A549 (cell line): ENCODE measurements around the gene ABCG4. TPM values are rescaled to one million over a fixed set of nuclear protein-coding genes. Genes with fewer than 3 reads are reported as not detected.

Source experiments
- ATAC-seq, 2 experiments: fragments of 200-7000 bp in 1 of 2; fragments of >200 bp in 1 of 2; cut with Nextera tagmentation in 1 of 2; cut with Tn5 transposase in 1 of 2; 3 replicates each; pipeline versions ENCODE4 v1.8.0 to v1.9.1; 2018 to 2020; ENCODE audit warnings: mild to moderate bottlenecking in 1 of 2, moderate library complexity in 1 of 2
- CTCF ChIA-PET: fragments of 300-600 bp; sonication (Branson Sonifier 250); formaldehyde crosslinking; extraction: SDS; loops from one replicate; lab custom pipeline; 2021; ENCODE audit warnings: antibody characterized with exemption, inconsistent platforms; lab: Yijun Ruan, JAX
- POLR2A ChIA-PET: fragments of 350-600 bp; formaldehyde crosslinking; extraction: SDS; loops from one replicate; lab custom pipeline; 2021; ENCODE audit warnings: antibody characterized with exemption, inconsistent platforms; lab: Yijun Ruan, JAX
- DNase-seq, 2 experiments: peaks; one replicate each; pipeline versions ENCODE4 v3.0.0 to v3.0.0-alpha.2; 2011 to 2016; ENCODE audit warnings: low read depth in 1 of 2, low spot score in 1 of 2
- FAIRE-seq: peaks from 2 replicates; lab custom pipeline; 2011; peaks lifted over from hg19 to GRCh38; lab: Jason Lieb, UNC
- H3K27ac ChIP-seq, 2 experiments: fragments of >200 bp; sonication (Bioruptor Twin); formaldehyde crosslinking; 3 replicates each; pipeline ENCODE4 v1.5.1; 2016 to 2017
- H3K4me1 ChIP-seq: fragments of >200 bp; sonication (Bioruptor Twin); formaldehyde crosslinking; 3 replicates; pipeline ENCODE4 v1.6.1; 2016
- H3K4me2 ChIP-seq: fragments of >200 bp; sonication (Bioruptor Twin); formaldehyde crosslinking; 3 replicates; pipeline ENCODE4 v1.6.1; 2016
- H3K4me3 ChIP-seq: fragments of >200 bp; sonication (Bioruptor Twin); formaldehyde crosslinking; 3 replicates; pipeline ENCODE4 v1.5.1; 2016
- H3K9me3 ChIP-seq: fragments of >200 bp; sonication (Bioruptor Twin); formaldehyde crosslinking; 3 replicates; pipeline ENCODE4 v1.6.1; 2016
- BHLHE40 ChIP-seq: IDR thresholded peaks from 2 replicates; pipeline ENCODE4 v1.6.1; 2012; ENCODE audit warnings: low read depth, low read length, inconsistent platforms
- CEBPB ChIP-seq, 2 experiments: fragments of >200 bp in 1 of 2; sonication (Bioruptor Twin) in 1 of 2; formaldehyde crosslinking in 1 of 2; IDR thresholded peaks; 2 replicates each; pipeline ENCODE4 v1.6.1; 2012 to 2016
- CHD4 ChIP-seq: fragments of 200-600 bp; sonication (generic); IDR thresholded peaks from 2 replicates; pipeline ENCODE4 v1.6.1; 2016; ENCODE audit warnings: antibody characterized with exemption, mild to moderate bottlenecking, borderline replicate concordance
- EP300 ChIP-seq, 2 experiments: fragments of >200 bp; sonication (Bioruptor Twin); formaldehyde crosslinking; IDR thresholded peaks; 2 replicates in 1 of 2; 3 replicates in 1 of 2; pipeline ENCODE4 v1.6.1; 2016 to 2017
- GATA3 ChIP-seq: IDR thresholded peaks from 2 replicates; pipeline ENCODE4 v1.6.1; 2012; ENCODE audit warnings: borderline replicate concordance
- HEYL ChIP-seq: fragments of 250-450 bp; sonication (Bioruptor Pico); IDR thresholded peaks from 2 replicates; pipeline ENCODE4 v1.8.0; 2021; ENCODE audit warnings: mild to moderate bottlenecking, moderate library complexity
- JUN ChIP-seq, 2 experiments: fragments of >200 bp; sonication (Bioruptor Twin); formaldehyde crosslinking; IDR thresholded peaks; 2 replicates in 1 of 2; 3 replicates in 1 of 2; pipeline ENCODE4 v1.6.1; 2016 to 2017
- JUNB ChIP-seq: fragments of >200 bp; sonication (Bioruptor Twin); formaldehyde crosslinking; IDR thresholded peaks from 2 replicates; pipeline ENCODE4 v1.6.1; 2016
- KDM5A ChIP-seq: fragments of 200-600 bp; sonication (generic); IDR thresholded peaks from 2 replicates; pipeline ENCODE4 v1.6.1; 2016; ENCODE audit warnings: antibody characterized with exemption, mild to moderate bottlenecking
- MAFK ChIP-seq: fragments of 450-650 bp; IDR thresholded peaks from 2 replicates; pipeline ENCODE4 v1.6.1; 2014; ENCODE audit not compliant: partially characterized antibody
- MYC ChIP-seq: IDR thresholded peaks from 2 replicates; pipeline ENCODE4 v1.6.1; 2012; ENCODE audit warnings: mild to moderate bottlenecking, inconsistent platforms, low read length, improper control_type of control experiment, borderline replicate concordance
- NFE2L2 ChIP-seq: fragments of 150-350 bp; conservative IDR thresholded peaks from 2 replicates; pipeline ENCODE4 v1.6.1; 2014; ENCODE audit warnings: low read length
- NPAS2 ChIP-seq: fragments of 250-450 bp; sonication (Bioruptor Pico); IDR thresholded peaks from 2 replicates; pipeline ENCODE4 v1.8.0; 2022; ENCODE audit warnings: mild to moderate bottlenecking, moderate library complexity, borderline replicate concordance
- RAD21 ChIP-seq, 2 experiments: fragments of >200 bp in 1 of 2; sonication (Bioruptor Twin) in 1 of 2; formaldehyde crosslinking in 1 of 2; IDR thresholded peaks in 1 of 2; conservative IDR thresholded peaks in 1 of 2; 2 replicates in 1 of 2; 3 replicates in 1 of 2; pipeline ENCODE4 v1.6.1; 2012 to 2018; ENCODE audit warnings: inconsistent platforms in 1 of 2
- RCOR1 ChIP-seq: fragments of 150-350 bp; IDR thresholded peaks from 2 replicates; pipeline ENCODE4 v1.6.1; 2014; ENCODE audit warnings: antibody characterized with exemption, low read length, low read depth
- RNF2 ChIP-seq: fragments of 200-600 bp; sonication (generic); IDR thresholded peaks from 2 replicates; pipeline ENCODE4 v1.6.1; 2016; ENCODE audit warnings: low read depth, mild to moderate bottlenecking, antibody characterized with exemption, moderate library complexity, borderline replicate concordance
- SMC3 ChIP-seq: fragments of >200 bp; sonication (Bioruptor Twin); formaldehyde crosslinking; IDR thresholded peaks from 3 replicates; pipeline ENCODE4 v1.6.1; 2018; ENCODE audit warnings: inconsistent platforms
- SREBF2 ChIP-seq: fragments of 450-650 bp; IDR thresholded peaks from 2 replicates; pipeline ENCODE4 v1.6.1; 2014; ENCODE audit warnings: mild to moderate bottlenecking, moderate library complexity
- TP53 ChIP-seq: fragments of 250-450 bp; sonication (Bioruptor Pico); IDR thresholded peaks from 2 replicates; pipeline ENCODE4 v1.5.0; 2021; ENCODE audit warnings: mild to moderate bottlenecking, moderate library complexity
- ZC3H11A ChIP-seq: fragments of 450-650 bp; IDR thresholded peaks from 2 replicates; pipeline ENCODE4 v1.6.1; 2014; ENCODE audit warnings: antibody characterized with exemption, mild to moderate bottlenecking
- ZSCAN20 ChIP-seq: fragments of 250-450 bp; sonication (Bioruptor Pico); IDR thresholded peaks from 2 replicates; pipeline ENCODE4 v1.8.0; 2022; ENCODE audit warnings: mild to moderate bottlenecking, moderate library complexity
- WGBS: methylation state at CpG from one replicate; pipeline ENCODE4 v1.1.6; 2017; ENCODE audit errors: missing lambda C conversion rate; 5-methylcytosine and 5-hydroxymethylcytosine counted together
- polyA plus RNA-seq, 4 experiments: library from polyadenylated mRNA; depleted of rRNA in 3 of 4; stranded (reverse); fragments of >200 nt; fragmentation: RNase III in 1 of 4; extraction: RNeasy Plus Mini Kit Qiagen cat#74134 plus additional on column Dnase treatment in 1 of 4; gene quantifications; 2 replicates in 3 of 4; 3 replicates in 1 of 4; pipeline ENCODE4 v1.2.3, GENCODE V29; 2011 to 2017
- TF ChIP-seq, protein P1 (sequence below): IDR thresholded peaks from 2 replicates; pipeline ENCODE4 v1.6.1; 2012; ENCODE audit warnings: low read depth, borderline replicate concordance
- TF ChIP-seq, protein P2 (sequence below): IDR thresholded peaks from 2 replicates; pipeline ENCODE4 v1.6.1; 2012
- TF ChIP-seq, protein P3 (sequence below): IDR thresholded peaks from 2 replicates; pipeline ENCODE4 v1.6.1; 2012
- TF ChIP-seq, protein P4 (sequence below): fragments of >200 bp; sonication (Bioruptor Twin); formaldehyde crosslinking; IDR thresholded peaks from 3 replicates; pipeline ENCODE4 v1.5.1; 2016
- TF ChIP-seq, protein P5 (sequence below): fragments of 450-650 bp; IDR thresholded peaks from 2 replicates; pipeline ENCODE4 v1.6.1; 2014; ENCODE audit warnings: antibody characterized with exemption

ABCG4 gene
- polyA plus RNA-seq, 2 of the 4 experiments (the other 2 are of a cell fraction): 0.10 to 0.44 TPM

DNA sequence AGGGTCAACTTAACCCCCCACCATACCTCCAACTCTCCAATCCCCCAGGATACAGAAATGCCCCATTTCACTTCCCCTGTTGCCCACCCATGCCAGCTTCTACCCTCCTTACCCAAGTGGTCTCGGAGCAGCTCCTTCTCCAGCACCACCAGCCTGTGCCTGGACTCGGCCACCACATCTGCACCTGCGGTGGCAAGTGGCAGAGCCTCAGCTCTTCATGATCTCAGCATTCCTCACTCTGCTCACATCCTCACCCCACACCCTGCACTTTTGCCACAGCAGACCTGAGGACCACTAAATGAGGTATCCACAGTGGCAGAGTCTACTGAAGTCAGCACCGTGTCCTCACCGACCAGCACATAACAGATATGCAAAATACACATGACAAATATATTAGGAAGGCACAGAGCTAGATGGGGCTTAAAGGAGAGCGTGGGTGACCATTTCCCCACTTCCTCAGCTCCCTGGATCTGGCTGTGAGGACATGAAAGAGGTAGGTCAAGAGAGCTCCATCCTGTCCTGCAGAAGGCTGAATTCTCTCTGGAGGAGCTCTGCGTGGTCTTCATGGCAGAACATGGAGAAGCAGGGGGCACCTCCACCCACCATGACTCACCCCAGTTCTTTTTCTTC, 46.1 kb downstream of the ABCG4 start:
- Histone ChIP-seq H3K27ac (no peak overlapping the region), H3K4me2 (no peak overlapping the region), H3K4me3 (no peak overlapping the region), H3K9me3 (no peaks in the 10 kb centered on the region), H3K4me1 (no peaks in the 10 kb centered on the region; the same call in 2 of the 3 replicates)
- ChIA-PET CTCF (interaction anchor here (0.7 to 3.4 kb wide), 6 partner anchors 11 to 50 kb away, joined by 3 to 39 read pairs (median 5); partner anchors contain the start of genes ABCG4, CBL and NLRX1), POLR2A (no interaction called here)
- 59% methylated on average over 6 of the region's 7 CpGs for WGBS
- no peak for FAIRE-seq
- TF ChIP-seq JUN (IDR thresholded peaks at IDR 0.05) (no peak), ZSCAN20 (CRISPR knock-in tag) (no peak), EP300 (IDR thresholded peaks at IDR 0.05) (no peak), SMC3 (no peak), KDM5A (no peak), NPAS2 (CRISPR knock-in tag) (no peak), ZC3H11A (no peak), RNF2 (no peak)
- TF ChIP-seq, protein P1, sequence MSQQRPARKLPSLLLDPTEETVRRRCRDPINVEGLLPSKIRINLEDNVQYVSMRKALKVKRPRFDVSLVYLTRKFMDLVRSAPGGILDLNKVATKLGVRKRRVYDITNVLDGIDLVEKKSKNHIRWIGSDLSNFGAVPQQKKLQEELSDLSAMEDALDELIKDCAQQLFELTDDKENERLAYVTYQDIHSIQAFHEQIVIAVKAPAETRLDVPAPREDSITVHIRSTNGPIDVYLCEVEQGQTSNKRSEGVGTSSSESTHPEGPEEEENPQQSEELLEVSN: no peak
- no peak for ATAC-seq
- no peak for DNase-seq

DNA sequence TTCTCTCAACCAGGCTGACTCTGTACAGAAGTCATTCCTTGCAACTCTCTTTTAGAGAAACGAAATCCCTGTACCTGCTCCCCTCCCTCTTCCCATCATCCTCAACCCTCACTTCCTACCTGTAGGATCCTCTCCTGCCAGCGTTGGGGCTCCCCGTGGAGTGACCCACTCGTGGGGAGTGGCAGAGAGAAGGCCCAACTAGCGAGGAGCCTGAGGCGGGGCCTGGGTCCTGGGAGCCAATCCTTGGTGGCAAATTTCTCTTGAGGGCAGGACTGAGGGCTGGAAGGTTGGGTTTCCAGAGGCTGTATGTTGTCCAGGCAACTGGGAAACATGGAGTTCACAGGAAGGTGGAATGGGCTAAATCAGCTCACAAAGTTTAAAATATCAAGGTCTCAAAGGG, 46.8 kb downstream of the ABCG4 start:
- 20% methylated on average over 6 of the region's 6 CpGs for WGBS
- no peak overlapping the region for H3K4me3 ChIP-seq
- 0 out of 3 replicates have a peak overlapping the region, but pooled peaks have one; percentile 13 for H3K4me2 ChIP-seq
- peak; percentile 86 to 96 for ATAC-seq
- no peak overlapping the region for H3K27ac ChIP-seq
- no peaks in the 10 kb centered on the region for H3K9me3 ChIP-seq
- peak; percentile 50 to 63 for DNase-seq
- H3K4me1 ChIP-seq: no peaks in the 10 kb centered on the region; the same call in 2 of the 3 replicates
- ChIA-PET POLR2A (no interaction called here), CTCF (interaction anchor here (0.7 to 3.4 kb wide), 24 partner anchors 11 to 145 kb away, joined by 3 to 39 read pairs (median 5); partner anchors contain the start of genes ABCG4, C1QTNF5, C2CD2L and HINFP)
- FAIRE-seq: no peak
- TF ChIP-seq, protein P2, sequence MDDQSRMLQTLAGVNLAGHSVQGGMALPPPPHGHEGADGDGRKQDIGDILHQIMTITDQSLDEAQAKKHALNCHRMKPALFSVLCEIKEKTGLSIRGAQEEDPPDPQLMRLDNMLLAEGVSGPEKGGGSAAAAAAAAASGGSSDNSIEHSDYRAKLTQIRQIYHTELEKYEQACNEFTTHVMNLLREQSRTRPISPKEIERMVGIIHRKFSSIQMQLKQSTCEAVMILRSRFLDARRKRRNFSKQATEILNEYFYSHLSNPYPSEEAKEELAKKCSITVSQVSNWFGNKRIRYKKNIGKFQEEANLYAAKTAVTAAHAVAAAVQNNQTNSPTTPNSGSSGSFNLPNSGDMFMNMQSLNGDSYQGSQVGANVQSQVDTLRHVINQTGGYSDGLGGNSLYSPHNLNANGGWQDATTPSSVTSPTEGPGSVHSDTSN: peak; percentile 67; the same call in 1 of the 2 replicates
- TF ChIP-seq TP53 (CRISPR knock-in tag) (no peak), NPAS2 (CRISPR knock-in tag) (no peak)
- TF ChIP-seq, protein P3, sequence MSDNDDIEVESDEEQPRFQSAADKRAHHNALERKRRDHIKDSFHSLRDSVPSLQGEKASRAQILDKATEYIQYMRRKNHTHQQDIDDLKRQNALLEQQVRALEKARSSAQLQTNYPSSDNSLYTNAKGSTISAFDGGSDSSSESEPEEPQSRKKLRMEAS: no peak

DNA sequence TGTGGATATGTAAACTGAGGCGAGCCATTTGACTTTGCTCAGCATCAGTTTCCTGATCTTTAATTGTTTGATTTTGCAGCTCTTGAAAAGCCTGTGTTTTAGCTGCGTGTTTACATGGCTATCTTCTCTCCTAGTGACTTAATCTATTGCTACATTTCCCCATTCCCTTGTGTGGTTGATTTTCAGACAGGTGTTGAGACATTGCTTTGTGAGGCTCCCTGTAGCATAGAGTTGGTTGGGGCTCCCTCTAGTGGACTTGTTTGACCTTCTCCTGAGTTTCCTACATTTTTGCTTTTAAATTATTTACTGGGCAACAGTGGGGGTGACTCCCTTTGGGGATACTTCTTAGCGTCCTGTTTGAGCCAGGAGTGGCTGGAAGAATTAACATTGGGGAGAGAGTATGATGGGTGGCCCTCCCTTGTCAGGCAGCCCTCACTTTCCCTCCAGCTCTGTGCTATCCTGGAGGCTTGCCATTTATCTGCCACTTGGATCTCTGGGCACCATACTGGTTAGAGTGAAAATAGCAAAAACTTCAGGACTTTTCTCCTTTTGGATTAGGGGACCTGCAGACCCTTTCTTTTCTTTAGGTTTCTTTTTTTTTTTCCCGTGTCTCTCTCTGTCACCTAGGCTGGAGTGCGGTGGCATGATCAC, 48.1 kb downstream of the ABCG4 start:
- H3K4me1 ChIP-seq: no peaks in the 10 kb centered on the region
- peak; percentile 88 to 89 for ATAC-seq
- ChIA-PET CTCF (interaction anchor here (0.7 to 3.4 kb wide), 54 partner anchors 9 to 170 kb away, joined by 3 to 39 read pairs (median 4); partner anchors contain the start of genes ABCG4, C1QTNF5, C2CD2L and CBL), POLR2A (interaction anchor here (1.0 kb wide), 2 partner anchors 28 to 102 kb away, joined by 4 to 6 read pairs; partner anchors contain the start of gene NLRX1)
- no peak for FAIRE-seq
- peak; percentile 80 to 82 for DNase-seq
- H3K9me3 ChIP-seq: no peaks in the 10 kb centered on the region
- H3K4me2 ChIP-seq: no peak overlapping the region; the same call in 2 of the 3 replicates
- H3K4me3 ChIP-seq: no peak overlapping the region
- 38% methylated on average over 5 of the region's 5 CpGs for WGBS
- H3K27ac ChIP-seq: no peak overlapping the region
- TF ChIP-seq HEYL (CRISPR knock-in tag): no peak
- TF ChIP-seq SREBF2: no peak
- TF ChIP-seq CEBPB (IDR thresholded peaks at IDR 0.05): peak in 1 of 2 experiments; percentile 46; a peak in 3 of 4 replicates
- TF ChIP-seq, protein P2: no peak
- TF ChIP-seq KDM5A: no peak
- TF ChIP-seq CHD4: no peak
- TF ChIP-seq, protein P4, sequence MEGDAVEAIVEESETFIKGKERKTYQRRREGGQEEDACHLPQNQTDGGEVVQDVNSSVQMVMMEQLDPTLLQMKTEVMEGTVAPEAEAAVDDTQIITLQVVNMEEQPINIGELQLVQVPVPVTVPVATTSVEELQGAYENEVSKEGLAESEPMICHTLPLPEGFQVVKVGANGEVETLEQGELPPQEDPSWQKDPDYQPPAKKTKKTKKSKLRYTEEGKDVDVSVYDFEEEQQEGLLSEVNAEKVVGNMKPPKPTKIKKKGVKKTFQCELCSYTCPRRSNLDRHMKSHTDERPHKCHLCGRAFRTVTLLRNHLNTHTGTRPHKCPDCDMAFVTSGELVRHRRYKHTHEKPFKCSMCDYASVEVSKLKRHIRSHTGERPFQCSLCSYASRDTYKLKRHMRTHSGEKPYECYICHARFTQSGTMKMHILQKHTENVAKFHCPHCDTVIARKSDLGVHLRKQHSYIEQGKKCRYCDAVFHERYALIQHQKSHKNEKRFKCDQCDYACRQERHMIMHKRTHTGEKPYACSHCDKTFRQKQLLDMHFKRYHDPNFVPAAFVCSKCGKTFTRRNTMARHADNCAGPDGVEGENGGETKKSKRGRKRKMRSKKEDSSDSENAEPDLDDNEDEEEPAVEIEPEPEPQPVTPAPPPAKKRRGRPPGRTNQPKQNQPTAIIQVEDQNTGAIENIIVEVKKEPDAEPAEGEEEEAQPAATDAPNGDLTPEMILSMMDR: peak; percentile 76
- no peak for TF ChIP-seq RCOR1
- TF ChIP-seq ZSCAN20 (CRISPR knock-in tag): no peak
- TF ChIP-seq MYC: no peak
- TF ChIP-seq RAD21 (conservative IDR thresholded peaks at IDR 0.05 in 1 of 2, IDR thresholded peaks at IDR 0.05 in 1 of 2): peak; percentile 68 to 80
- no peak for TF ChIP-seq ZC3H11A
- no peak for TF ChIP-seq MAFK
- TF ChIP-seq GATA3: no peak
- no peak for TF ChIP-seq NFE2L2
- TF ChIP-seq JUNB: no peak
- TF ChIP-seq, protein P5, sequence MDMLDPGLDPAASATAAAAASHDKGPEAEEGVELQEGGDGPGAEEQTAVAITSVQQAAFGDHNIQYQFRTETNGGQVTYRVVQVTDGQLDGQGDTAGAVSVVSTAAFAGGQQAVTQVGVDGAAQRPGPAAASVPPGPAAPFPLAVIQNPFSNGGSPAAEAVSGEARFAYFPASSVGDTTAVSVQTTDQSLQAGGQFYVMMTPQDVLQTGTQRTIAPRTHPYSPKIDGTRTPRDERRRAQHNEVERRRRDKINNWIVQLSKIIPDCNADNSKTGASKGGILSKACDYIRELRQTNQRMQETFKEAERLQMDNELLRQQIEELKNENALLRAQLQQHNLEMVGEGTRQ: no peak
- no peak for TF ChIP-seq BHLHE40
- TF ChIP-seq SMC3: peak; percentile 59
